GM21367 (cell line): ENCODE data around the gene LRRC27.
"Not testable (repeated sequence)": the region's sequence is repeated elsewhere in the genome, so short reads cannot be mapped to it uniquely, and the experiment has no call there.

Experiments
- ATAC-seq: cut with Tn5 transposase; IDR thresholded peaks from one replicate; pipeline ENCODE4 v1.9.1; 2021; ENCODE audit not compliant: unreplicated experiment

The LRRC27 gene

GRCh38 chr10:132314336-132314735, 17.7 kb upstream of the LRRC27 start:
- no peak for ATAC-seq

- ATAC-seq: not testable (repeated sequence)
Measured at GRCh38 chr10:132314881-132315280, 17.1 kb upstream of the LRRC27 start.

GRCh38 chr10:132316133-132316532, 15.9 kb upstream of the LRRC27 start:
- no peak for ATAC-seq

- not testable (repeated sequence) for ATAC-seq
Measured at GRCh38 chr10:132317477-132317876, 14.5 kb upstream of the LRRC27 start.

GRCh38 chr10:132319853-132320653, 11.9 kb upstream of the LRRC27 start:
- ATAC-seq: peak; percentile 98

GRCh38 chr10:132320654-132321469, 11.1 kb upstream of the LRRC27 start:
- no peak for ATAC-seq

- no peak for ATAC-seq
Measured at GRCh38 chr10:132321726-132322125, 10.3 kb upstream of the LRRC27 start.

- ATAC-seq: no peak
Measured at GRCh38 chr10:132322586-132323048, 9.4 kb upstream of the LRRC27 start.

GRCh38 chr10:132324186-132324585, 7.8 kb upstream of the LRRC27 start:
- ATAC-seq: no peak

- no peak for ATAC-seq
Measured at GRCh38 chr10:132326344-132326889, 5.6 kb upstream of the LRRC27 start.

- no peak for ATAC-seq
Measured at GRCh38 chr10:132326925-132327324, 5.1 kb upstream of the LRRC27 start.

- ATAC-seq: no peak
Measured at GRCh38 chr10:132328106-132328505, 3.9 kb upstream of the LRRC27 start.

GRCh38 chr10:132328738-132329137, 3.3 kb upstream of the LRRC27 start:
- no peak for ATAC-seq

GRCh38 chr10:132329565-132330485, 2.2 kb upstream of the LRRC27 start:
- ATAC-seq: no peak

- ATAC-seq: no peak
Measured at GRCh38 chr10:132330486-132330833, 1.5 kb upstream of the LRRC27 start.

- ATAC-seq: peak; percentile 29
Measured at GRCh38 chr10:132332433-132332754, 401 bp downstream of the LRRC27 start.

- ATAC-seq: no peak
Measured at GRCh38 chr10:132333386-132333785, 1.4 kb downstream of the LRRC27 start.

- no peak for ATAC-seq
Measured at GRCh38 chr10:132334631-132335188, 2.7 kb downstream of the LRRC27 start.

- ATAC-seq: peak; percentile 61
Measured at GRCh38 chr10:132335189-132336063, 3.4 kb downstream of the LRRC27 start.
